A549 (cell line): ENCODE measurements around the gene DSCAML1.

Experiments used
- CTCF ChIP-seq: fragments of >200 bp; sonication (Bioruptor Twin); formaldehyde crosslinking; IDR thresholded peaks from 3 replicates; pipeline ENCODE4 v1.5.1; 2016
- ESRRA ChIP-seq: fragments of 150-350 bp; IDR thresholded peaks from 2 replicates; pipeline ENCODE4 v1.6.1; 2014; ENCODE audit warnings: mild to moderate bottlenecking, low read length, borderline replicate concordance
- FOSL2 ChIP-seq, 2 experiments: fragments of 450-650 bp in 1 of 2; fragments of >200 bp in 1 of 2; sonication (Bioruptor Twin) in 1 of 2; formaldehyde crosslinking; IDR thresholded peaks; 2 replicates each; pipeline versions ENCODE4 v1.5.0 to v1.6.1; 2016 to 2020; ENCODE audit warnings: mild to moderate bottlenecking in 1 of 2, moderate library complexity in 1 of 2
- GATA3 ChIP-seq: IDR thresholded peaks from 2 replicates; pipeline ENCODE4 v1.6.1; 2012; ENCODE audit warnings: borderline replicate concordance
- HOXA7 ChIP-seq: fragments of 250-450 bp; sonication (Bioruptor Pico); IDR thresholded peaks from 2 replicates; pipeline ENCODE4 v1.5.0; 2020; ENCODE audit warnings: mild to moderate bottlenecking, moderate library complexity
- MAZ ChIP-seq: fragments of 150-350 bp; IDR thresholded peaks from 2 replicates; pipeline ENCODE4 v1.6.1; 2014; ENCODE audit warnings: antibody characterized with exemption, low read depth, low read length, borderline replicate concordance
- NR3C1 ChIP-seq: fragments of >200 bp; sonication (Bioruptor Twin); formaldehyde crosslinking; IDR thresholded peaks from 3 replicates; pipeline ENCODE4 v1.6.1; 2017
- PBX3 ChIP-seq: IDR thresholded peaks from 2 replicates; pipeline ENCODE4 v1.6.1; 2012
- POLR2A ChIP-seq: IDR thresholded peaks from 2 replicates; pipeline ENCODE4 v1.6.1; 2012; ENCODE audit warnings: mild to moderate bottlenecking, low read length
- RAD21 ChIP-seq, 2 experiments: fragments of >200 bp in 1 of 2; sonication (Bioruptor Twin) in 1 of 2; formaldehyde crosslinking in 1 of 2; IDR thresholded peaks in 1 of 2; conservative IDR thresholded peaks in 1 of 2; 2 replicates in 1 of 2; 3 replicates in 1 of 2; pipeline ENCODE4 v1.6.1; 2012 to 2018; ENCODE audit warnings: inconsistent platforms in 1 of 2
- SMC3 ChIP-seq: fragments of >200 bp; sonication (Bioruptor Twin); formaldehyde crosslinking; IDR thresholded peaks from 3 replicates; pipeline ENCODE4 v1.6.1; 2018; ENCODE audit warnings: inconsistent platforms
- TF ChIP-seq, protein P1 (sequence below): IDR thresholded peaks from 2 replicates; pipeline ENCODE4 v1.6.1; 2012
- TF ChIP-seq, protein P2 (sequence below): fragments of 200-600 bp; sonication (generic); IDR thresholded peaks from 2 replicates; pipeline ENCODE4 v1.6.1; 2016; ENCODE audit warnings: antibody characterized with exemption, mild to moderate bottlenecking, moderate library complexity

- TF ChIP-seq GATA3 (no peak), CTCF (no peak), NR3C1 (no peak), MAZ (no peak), POLR2A (no peak), SMC3 (no peak), FOSL2 (IDR thresholded peaks at IDR 0.05) (no peak), FOSL2 (CRISPR knock-in tag; IDR thresholded peaks at IDR 0.05) (no peak), PBX3 (no peak), ESRRA (no peak), HOXA7 (CRISPR knock-in tag) (no peak), RAD21 (conservative IDR thresholded peaks at IDR 0.05 in 1 of 2, IDR thresholded peaks at IDR 0.05 in 1 of 2) (no peak)
- TF ChIP-seq, protein P1, sequence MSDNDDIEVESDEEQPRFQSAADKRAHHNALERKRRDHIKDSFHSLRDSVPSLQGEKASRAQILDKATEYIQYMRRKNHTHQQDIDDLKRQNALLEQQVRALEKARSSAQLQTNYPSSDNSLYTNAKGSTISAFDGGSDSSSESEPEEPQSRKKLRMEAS, result no peak
- TF ChIP-seq, protein P2, sequence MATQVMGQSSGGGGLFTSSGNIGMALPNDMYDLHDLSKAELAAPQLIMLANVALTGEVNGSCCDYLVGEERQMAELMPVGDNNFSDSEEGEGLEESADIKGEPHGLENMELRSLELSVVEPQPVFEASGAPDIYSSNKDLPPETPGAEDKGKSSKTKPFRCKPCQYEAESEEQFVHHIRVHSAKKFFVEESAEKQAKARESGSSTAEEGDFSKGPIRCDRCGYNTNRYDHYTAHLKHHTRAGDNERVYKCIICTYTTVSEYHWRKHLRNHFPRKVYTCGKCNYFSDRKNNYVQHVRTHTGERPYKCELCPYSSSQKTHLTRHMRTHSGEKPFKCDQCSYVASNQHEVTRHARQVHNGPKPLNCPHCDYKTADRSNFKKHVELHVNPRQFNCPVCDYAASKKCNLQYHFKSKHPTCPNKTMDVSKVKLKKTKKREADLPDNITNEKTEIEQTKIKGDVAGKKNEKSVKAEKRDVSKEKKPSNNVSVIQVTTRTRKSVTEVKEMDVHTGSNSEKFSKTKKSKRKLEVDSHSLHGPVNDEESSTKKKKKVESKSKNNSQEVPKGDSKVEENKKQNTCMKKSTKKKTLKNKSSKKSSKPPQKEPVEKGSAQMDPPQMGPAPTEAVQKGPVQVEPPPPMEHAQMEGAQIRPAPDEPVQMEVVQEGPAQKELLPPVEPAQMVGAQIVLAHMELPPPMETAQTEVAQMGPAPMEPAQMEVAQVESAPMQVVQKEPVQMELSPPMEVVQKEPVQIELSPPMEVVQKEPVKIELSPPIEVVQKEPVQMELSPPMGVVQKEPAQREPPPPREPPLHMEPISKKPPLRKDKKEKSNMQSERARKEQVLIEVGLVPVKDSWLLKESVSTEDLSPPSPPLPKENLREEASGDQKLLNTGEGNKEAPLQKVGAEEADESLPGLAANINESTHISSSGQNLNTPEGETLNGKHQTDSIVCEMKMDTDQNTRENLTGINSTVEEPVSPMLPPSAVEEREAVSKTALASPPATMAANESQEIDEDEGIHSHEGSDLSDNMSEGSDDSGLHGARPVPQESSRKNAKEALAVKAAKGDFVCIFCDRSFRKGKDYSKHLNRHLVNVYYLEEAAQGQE, result no peak
Observed at GRCh38 chr11:117794135-117794534, 2.9 kb downstream of the DSCAML1 start.
